Hepatocyte (in vitro differentiated cells): ENCODE data around the gene ELL.

Experiments used
- EZH2 ChIP-seq: fragments of 200-600 bp; sonication (generic); IDR thresholded peaks from 2 replicates; pipeline ENCODE4 v1.6.1; 2016; ENCODE audit warnings: antibody characterized with exemption, mild to moderate bottlenecking, borderline replicate concordance
- EZH2phosphoT487 ChIP-seq: fragments of 200-600 bp; sonication (generic); IDR thresholded peaks from one replicate; pipeline ENCODE4 v1.6.1; 2018; ENCODE audit warnings: antibody characterized with exemption, mild to moderate bottlenecking, low read depth, moderate library complexity; ENCODE audit not compliant: unreplicated experiment, severe bottlenecking
- TF ChIP-seq, protein P1 (sequence below): fragments of 200-600 bp; sonication (generic); IDR thresholded peaks from 2 replicates; pipeline ENCODE4 v1.5.1; 2016; ENCODE audit warnings: antibody characterized with exemption, mild to moderate bottlenecking; ENCODE audit not compliant: poor library complexity

DNA sequence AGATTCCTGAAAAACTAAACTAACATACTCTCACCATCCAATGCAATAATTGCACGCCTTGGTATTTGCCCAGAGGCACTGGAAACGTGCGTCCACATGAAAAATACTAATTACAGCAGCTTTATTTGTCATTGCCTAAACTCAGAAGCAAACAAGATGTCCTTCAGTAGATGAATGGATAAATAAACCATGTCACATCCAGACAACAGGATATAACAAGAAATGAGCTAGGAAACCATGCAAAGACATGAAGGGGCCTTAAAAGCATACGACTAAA, 25.0 kb downstream of the ELL start:
- TF ChIP-seq, protein P1, sequence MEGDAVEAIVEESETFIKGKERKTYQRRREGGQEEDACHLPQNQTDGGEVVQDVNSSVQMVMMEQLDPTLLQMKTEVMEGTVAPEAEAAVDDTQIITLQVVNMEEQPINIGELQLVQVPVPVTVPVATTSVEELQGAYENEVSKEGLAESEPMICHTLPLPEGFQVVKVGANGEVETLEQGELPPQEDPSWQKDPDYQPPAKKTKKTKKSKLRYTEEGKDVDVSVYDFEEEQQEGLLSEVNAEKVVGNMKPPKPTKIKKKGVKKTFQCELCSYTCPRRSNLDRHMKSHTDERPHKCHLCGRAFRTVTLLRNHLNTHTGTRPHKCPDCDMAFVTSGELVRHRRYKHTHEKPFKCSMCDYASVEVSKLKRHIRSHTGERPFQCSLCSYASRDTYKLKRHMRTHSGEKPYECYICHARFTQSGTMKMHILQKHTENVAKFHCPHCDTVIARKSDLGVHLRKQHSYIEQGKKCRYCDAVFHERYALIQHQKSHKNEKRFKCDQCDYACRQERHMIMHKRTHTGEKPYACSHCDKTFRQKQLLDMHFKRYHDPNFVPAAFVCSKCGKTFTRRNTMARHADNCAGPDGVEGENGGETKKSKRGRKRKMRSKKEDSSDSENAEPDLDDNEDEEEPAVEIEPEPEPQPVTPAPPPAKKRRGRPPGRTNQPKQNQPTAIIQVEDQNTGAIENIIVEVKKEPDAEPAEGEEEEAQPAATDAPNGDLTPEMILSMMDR: no peak
- TF ChIP-seq EZH2 (no peak), EZH2phosphoT487 (no peak)
